Stomach (tissue), 4 donors: ENCODE measurements around the gene ABLIM3.

Experiments
- EP300 ChIP-seq: sonication (generic); formaldehyde crosslinking; IDR thresholded peaks from one replicate; pipeline ENCODE4 v1.6.1; 2017; ENCODE audit warnings: antibody characterized with exemption
- POLR2A ChIP-seq, 4 donors: fragments of 450-650 bp; IDR thresholded peaks; one replicate each; pipeline ENCODE4 v1.6.1; 2016; ENCODE audit warnings: antibody characterized with exemption in 4 of 4, control low read depth in 2 of 4, mild to moderate bottlenecking in 1 of 4, moderate library complexity in 1 of 4
- POLR2AphosphoS5 ChIP-seq, 3 donors: sonication (generic); formaldehyde crosslinking; IDR thresholded peaks; one replicate each; pipeline ENCODE4 v1.6.1; 2016; ENCODE audit warnings: antibody characterized with exemption in 3 of 3
- TF ChIP-seq, protein P1 (sequence below), 7 experiments: fragments of 450-650 bp in 4 of 7; fragments of 200-600 bp in 3 of 7; sonication (generic) in 3 of 7; IDR thresholded peaks; one replicate each; pipeline ENCODE4 v1.5.1; 2016 to 2019; ENCODE audit warnings: antibody characterized with exemption in 7 of 7, control low read depth in 2 of 7, mild to moderate bottlenecking in 1 of 7

- TF ChIP-seq POLR2A (IDR thresholded peaks at IDR 0.05) (no peak), EP300 (no peak), POLR2AphosphoS5 (IDR thresholded peaks at IDR 0.05) (peak in 2 of 3 donors; percentile 8 to 71)
- TF ChIP-seq, protein P1, sequence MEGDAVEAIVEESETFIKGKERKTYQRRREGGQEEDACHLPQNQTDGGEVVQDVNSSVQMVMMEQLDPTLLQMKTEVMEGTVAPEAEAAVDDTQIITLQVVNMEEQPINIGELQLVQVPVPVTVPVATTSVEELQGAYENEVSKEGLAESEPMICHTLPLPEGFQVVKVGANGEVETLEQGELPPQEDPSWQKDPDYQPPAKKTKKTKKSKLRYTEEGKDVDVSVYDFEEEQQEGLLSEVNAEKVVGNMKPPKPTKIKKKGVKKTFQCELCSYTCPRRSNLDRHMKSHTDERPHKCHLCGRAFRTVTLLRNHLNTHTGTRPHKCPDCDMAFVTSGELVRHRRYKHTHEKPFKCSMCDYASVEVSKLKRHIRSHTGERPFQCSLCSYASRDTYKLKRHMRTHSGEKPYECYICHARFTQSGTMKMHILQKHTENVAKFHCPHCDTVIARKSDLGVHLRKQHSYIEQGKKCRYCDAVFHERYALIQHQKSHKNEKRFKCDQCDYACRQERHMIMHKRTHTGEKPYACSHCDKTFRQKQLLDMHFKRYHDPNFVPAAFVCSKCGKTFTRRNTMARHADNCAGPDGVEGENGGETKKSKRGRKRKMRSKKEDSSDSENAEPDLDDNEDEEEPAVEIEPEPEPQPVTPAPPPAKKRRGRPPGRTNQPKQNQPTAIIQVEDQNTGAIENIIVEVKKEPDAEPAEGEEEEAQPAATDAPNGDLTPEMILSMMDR (IDR thresholded peaks at IDR 0.05): no peak
Measured at GRCh38 chr5:149133795-149134777, 7.2 kb upstream of the ABLIM3 start.
